Stomach smooth muscle (tissue), 2 donors: ENCODE measurements around the gene P2RY10.

Experiments used
- H3K27ac ChIP-seq: one replicate; pipeline ENCODE4 v1.7.0; 2013; ENCODE audit warnings: mild to moderate bottlenecking, low read length, inconsistent platforms
- H3K27me3 ChIP-seq, 2 donors: one replicate each; pipeline ENCODE4 v1.7.0; 2013; ENCODE audit warnings: low read length in 2 of 2; ENCODE audit not compliant: insufficient read depth in 2 of 2, control insufficient read depth in 1 of 2
- H3K36me3 ChIP-seq, 2 donors: one replicate each; pipeline ENCODE4 v1.7.0; 2013; ENCODE audit warnings: low read length in 2 of 2; ENCODE audit not compliant: control insufficient read depth in 2 of 2, insufficient read depth in 2 of 2
- H3K4me1 ChIP-seq: one replicate; pipeline ENCODE4 v1.7.0; 2013; ENCODE audit warnings: low read length; ENCODE audit not compliant: control insufficient read depth, insufficient read depth
- H3K4me3 ChIP-seq, 2 donors: one replicate each; pipeline ENCODE4 v1.7.0; 2013; ENCODE audit warnings: low read length in 2 of 2
- H3K9ac ChIP-seq, 2 donors: one replicate each; pipeline ENCODE4 v1.7.0; 2013; ENCODE audit warnings: low read length in 2 of 2, mild to moderate bottlenecking in 1 of 2
- H3K9me3 ChIP-seq, 2 donors: one replicate each; pipeline ENCODE4 v1.7.0; 2013; ENCODE audit warnings: low read length in 2 of 2; ENCODE audit not compliant: control insufficient read depth in 2 of 2
- donor health status: healthy.
- donor health status: Pancreatic carcinoma.

P2RY10 gene

GRCh38 chrX:78945186-78945912 is at the start of gene P2RY10:
Gene P2RY10, plus strand, starts transcription at chrX:78945391. Its CDS starts 15,130 bp downstream, at chrX:78960521.
- Histone ChIP-seq H3K9ac (no peak within 1 kb of the TSS), H3K4me1 (no peaks in the 10 kb centered on the region), H3K27me3 (no peaks in the 10 kb centered on the region), H3K36me3 (no peaks in the 10 kb centered on the region), H3K4me3 (no peak within 1 kb of the TSS), H3K27ac (no peak within 1 kb of the TSS), H3K9me3 (no peaks in the 10 kb centered on the region)

GRCh38 chrX:78922754-78923153 is 22.4 kb upstream of the P2RY10 start:
- H3K27me3 ChIP-seq = no peaks in the 10 kb centered on the region
- peaks cover 0 to under 1% of the 10 kb centered on the region in 2 donors for H3K9me3 ChIP-seq
- H3K27ac ChIP-seq = no peak overlapping the region
- no peak overlapping the region for H3K9ac ChIP-seq
- no peak overlapping the region for H3K4me3 ChIP-seq
- no peaks in the 10 kb centered on the region for H3K36me3 ChIP-seq
- no peaks in the 10 kb centered on the region for H3K4me1 ChIP-seq

- no peak overlapping the region for H3K27ac ChIP-seq
- no peaks in the 10 kb centered on the region for H3K36me3 ChIP-seq
- H3K4me3 ChIP-seq = no peak overlapping the region
Measured at GRCh38 chrX:78923198-78924015, 21.8 kb upstream of the P2RY10 start.

GRCh38 chrX:78931814-78932213 is 13.4 kb upstream of the P2RY10 start:
- Histone ChIP-seq H3K4me3 (no peak overlapping the region), H3K27ac (no peak overlapping the region), H3K36me3 (no peaks in the 10 kb centered on the region), H3K9me3 (peaks cover 0 to 3% of the 10 kb centered on the region in 2 donors), H3K9ac (no peak overlapping the region), H3K27me3 (no peaks in the 10 kb centered on the region), H3K4me1 (no peaks in the 10 kb centered on the region)

More at GRCh38 chrX:78923198-78924015, 21.8 kb upstream of the P2RY10 start:
- H3K27me3 ChIP-seq = no peaks in the 10 kb centered on the region
- no peak overlapping the region for H3K9ac ChIP-seq
- H3K4me1 ChIP-seq = no peaks in the 10 kb centered on the region
- H3K9me3 ChIP-seq = peaks cover 0 to 3% of the 10 kb centered on the region in 2 donors

GRCh38 chrX:78934866-78935265 is 10.3 kb upstream of the P2RY10 start:
- Histone ChIP-seq H3K27me3 (no peaks in the 10 kb centered on the region), H3K36me3 (no peaks in the 10 kb centered on the region), H3K9ac (no peak overlapping the region), H3K27ac (no peak overlapping the region), H3K4me3 (no peak overlapping the region), H3K9me3 (no peaks in the 10 kb centered on the region), H3K4me1 (no peaks in the 10 kb centered on the region)

GRCh38 chrX:78944351-78944750 is 840 bp upstream of the P2RY10 start:
- no peak overlapping the region for H3K9ac ChIP-seq
- no peak overlapping the region for H3K27ac ChIP-seq
- H3K4me3 ChIP-seq = no peak overlapping the region
- no peaks in the 10 kb centered on the region for H3K27me3 ChIP-seq
- no peaks in the 10 kb centered on the region for H3K4me1 ChIP-seq
- H3K9me3 ChIP-seq = no peaks in the 10 kb centered on the region
- no peaks in the 10 kb centered on the region for H3K36me3 ChIP-seq

- Histone ChIP-seq H3K36me3 (no peaks in the 10 kb centered on the region), H3K4me1 (no peaks in the 10 kb centered on the region), H3K4me3 (no peak overlapping the region), H3K9me3 (no peaks in the 10 kb centered on the region), H3K9ac (no peak overlapping the region), H3K27ac (no peak overlapping the region), H3K27me3 (no peaks in the 10 kb centered on the region)
Measured at GRCh38 chrX:78946178-78946931, 1.2 kb downstream of the P2RY10 start.

- Histone ChIP-seq H3K36me3 (no peaks in the 10 kb centered on the region), H3K27ac (no peak overlapping the region), H3K4me3 (no peak overlapping the region), H3K4me1 (no peaks in the 10 kb centered on the region), H3K9me3 (no peaks in the 10 kb centered on the region), H3K27me3 (no peaks in the 10 kb centered on the region), H3K9ac (no peak overlapping the region)
Measured at GRCh38 chrX:78950009-78950835, 5.0 kb downstream of the P2RY10 start.

- Histone ChIP-seq H3K27ac (no peak overlapping the region), H3K4me1 (no peaks in the 10 kb centered on the region), H3K9ac (no peak overlapping the region), H3K9me3 (no peaks in the 10 kb centered on the region), H3K27me3 (peaks cover 0 to 3% of the 10 kb centered on the region in 2 donors), H3K36me3 (no peaks in the 10 kb centered on the region), H3K4me3 (no peak overlapping the region)
Measured at GRCh38 chrX:78957049-78957767, 12.0 kb downstream of the P2RY10 start.
